Gastrocnemius medialis (tissue), 4 donors: ENCODE data around the gene C1orf198.

Experiments used
- POLR2A ChIP-seq, 2 donors: fragments of 450-650 bp; IDR thresholded peaks; one replicate each; pipeline ENCODE4 v1.6.1; 2017; ENCODE audit warnings: antibody characterized with exemption in 2 of 2, mild to moderate bottlenecking in 2 of 2, moderate library complexity in 2 of 2
- TF ChIP-seq, protein P1 (sequence below), 5 experiments: fragments of 450-650 bp in 3 of 5; fragments of 200-600 bp in 2 of 5; sonication (generic) in 2 of 5; IDR thresholded peaks in 4 of 5; conservative IDR thresholded peaks in 1 of 5; 1 replicate in 4 of 5; 2 replicates in 1 of 5; pipeline ENCODE4 v1.5.1; 2016 to 2019; ENCODE audit warnings: antibody characterized with exemption in 5 of 5, mild to moderate bottlenecking in 3 of 5, moderate library complexity in 3 of 5

DNA sequence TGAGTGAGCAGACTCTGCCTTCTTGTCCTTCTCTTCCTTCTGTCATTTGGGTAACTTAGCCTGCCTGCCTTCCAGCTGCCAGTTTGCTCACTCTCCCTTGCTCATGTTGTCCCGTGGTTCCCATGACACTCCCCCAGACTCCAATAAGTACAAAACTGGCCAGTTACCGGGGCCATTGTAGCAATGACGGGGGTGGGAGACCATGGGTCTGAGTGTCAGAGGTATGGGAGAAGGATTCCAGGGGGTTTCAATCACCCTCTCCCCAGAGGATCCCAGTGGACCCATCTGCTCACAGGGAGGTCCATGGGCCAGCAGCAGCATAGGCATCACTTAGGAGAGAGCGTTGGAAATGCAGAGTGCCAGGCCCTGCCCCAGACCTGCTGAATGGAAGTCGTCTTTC, 69.8 kb downstream of the C1orf198 start:
- TF ChIP-seq, protein P1, sequence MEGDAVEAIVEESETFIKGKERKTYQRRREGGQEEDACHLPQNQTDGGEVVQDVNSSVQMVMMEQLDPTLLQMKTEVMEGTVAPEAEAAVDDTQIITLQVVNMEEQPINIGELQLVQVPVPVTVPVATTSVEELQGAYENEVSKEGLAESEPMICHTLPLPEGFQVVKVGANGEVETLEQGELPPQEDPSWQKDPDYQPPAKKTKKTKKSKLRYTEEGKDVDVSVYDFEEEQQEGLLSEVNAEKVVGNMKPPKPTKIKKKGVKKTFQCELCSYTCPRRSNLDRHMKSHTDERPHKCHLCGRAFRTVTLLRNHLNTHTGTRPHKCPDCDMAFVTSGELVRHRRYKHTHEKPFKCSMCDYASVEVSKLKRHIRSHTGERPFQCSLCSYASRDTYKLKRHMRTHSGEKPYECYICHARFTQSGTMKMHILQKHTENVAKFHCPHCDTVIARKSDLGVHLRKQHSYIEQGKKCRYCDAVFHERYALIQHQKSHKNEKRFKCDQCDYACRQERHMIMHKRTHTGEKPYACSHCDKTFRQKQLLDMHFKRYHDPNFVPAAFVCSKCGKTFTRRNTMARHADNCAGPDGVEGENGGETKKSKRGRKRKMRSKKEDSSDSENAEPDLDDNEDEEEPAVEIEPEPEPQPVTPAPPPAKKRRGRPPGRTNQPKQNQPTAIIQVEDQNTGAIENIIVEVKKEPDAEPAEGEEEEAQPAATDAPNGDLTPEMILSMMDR (IDR thresholded peaks at IDR 0.05 in 4 of 5, conservative IDR thresholded peaks at IDR 0.05 in 1 of 5): no peak
- no peak for TF ChIP-seq POLR2A (IDR thresholded peaks at IDR 0.05)
